Fibroblast of mammary gland (primary cell): ENCODE measurements around the gene POLRMT.

Experiments used
- DNase-seq: peaks from one replicate; pipeline ENCODE4 v3.0.0-alpha.2; 2010; ENCODE audit warnings: low read depth
- H3K4me3 ChIP-seq: 2 replicates; pipeline ENCODE4 v1.5.1; 2011; ENCODE audit warnings: low read depth, mild to moderate bottlenecking, low read length, moderate library complexity; ENCODE audit not compliant: control insufficient read depth
- CTCF ChIP-seq: conservative IDR thresholded peaks from 2 replicates; pipeline ENCODE4 v1.5.1; 2011; ENCODE audit warnings: low read depth, low read length, inconsistent platforms; ENCODE audit not compliant: control insufficient read depth, insufficient read depth

Gene POLRMT

GRCh38 chr19:661427-662196 lies 28.3 kb upstream of the POLRMT start:
- no peak for DNase-seq
- no peak for TF ChIP-seq CTCF
- peak overlapping the region; percentile 75 for H3K4me3 ChIP-seq

- H3K4me3 ChIP-seq, result peak overlapping the region; percentile 75
- DNase-seq, result no peak
- no peak for TF ChIP-seq CTCF
Observed at GRCh38 chr19:660793-661426, 27.6 kb upstream of the POLRMT start.

DNA sequence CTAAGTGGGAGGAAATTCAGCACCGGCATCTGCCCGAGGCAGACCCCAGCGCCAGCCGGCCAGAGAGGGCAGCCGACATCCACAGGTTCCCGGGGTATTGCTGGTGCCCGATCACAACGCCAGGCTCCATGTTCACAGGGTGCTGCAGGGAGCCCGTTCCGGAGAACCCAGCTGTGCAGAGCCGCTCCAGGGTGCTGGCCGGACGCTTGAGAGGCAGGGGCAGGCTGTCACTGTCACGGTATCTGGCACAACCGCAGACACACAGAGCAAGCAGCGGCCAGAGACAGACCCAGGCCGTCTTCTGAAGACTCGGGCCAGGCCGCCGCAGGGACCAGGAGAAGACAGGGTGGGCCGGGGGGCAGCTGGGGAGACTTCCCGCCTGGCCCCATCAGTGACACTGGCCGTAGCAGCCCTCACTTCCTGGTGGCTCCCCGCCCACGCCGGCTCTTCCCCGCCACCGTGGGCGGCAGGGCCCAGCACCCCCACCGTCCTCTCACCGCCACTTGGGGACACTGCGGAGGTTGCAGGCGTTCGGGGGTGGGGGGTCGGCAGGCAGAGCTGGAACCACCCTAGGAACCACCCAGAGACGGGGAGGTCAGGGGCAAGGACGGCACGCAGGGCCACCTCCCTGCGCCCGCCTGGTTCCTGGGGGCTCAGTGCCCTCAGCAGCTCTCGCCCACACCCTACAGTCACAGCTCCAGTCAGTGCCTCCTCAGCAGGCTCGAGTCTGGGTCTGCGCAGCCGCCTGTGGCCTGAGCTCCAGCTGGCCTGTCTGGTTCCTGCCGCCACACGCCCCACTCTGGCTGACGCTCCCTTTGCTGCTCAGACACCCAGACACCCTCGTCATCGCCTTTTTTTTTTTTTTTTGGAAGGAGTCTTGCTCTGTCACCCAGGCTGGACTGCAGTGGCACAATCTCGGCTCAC lies 25.8 kb upstream of the POLRMT start:
- no peak overlapping the region for H3K4me3 ChIP-seq
- peak; percentile 74 for DNase-seq
- no peak for TF ChIP-seq CTCF

DNA sequence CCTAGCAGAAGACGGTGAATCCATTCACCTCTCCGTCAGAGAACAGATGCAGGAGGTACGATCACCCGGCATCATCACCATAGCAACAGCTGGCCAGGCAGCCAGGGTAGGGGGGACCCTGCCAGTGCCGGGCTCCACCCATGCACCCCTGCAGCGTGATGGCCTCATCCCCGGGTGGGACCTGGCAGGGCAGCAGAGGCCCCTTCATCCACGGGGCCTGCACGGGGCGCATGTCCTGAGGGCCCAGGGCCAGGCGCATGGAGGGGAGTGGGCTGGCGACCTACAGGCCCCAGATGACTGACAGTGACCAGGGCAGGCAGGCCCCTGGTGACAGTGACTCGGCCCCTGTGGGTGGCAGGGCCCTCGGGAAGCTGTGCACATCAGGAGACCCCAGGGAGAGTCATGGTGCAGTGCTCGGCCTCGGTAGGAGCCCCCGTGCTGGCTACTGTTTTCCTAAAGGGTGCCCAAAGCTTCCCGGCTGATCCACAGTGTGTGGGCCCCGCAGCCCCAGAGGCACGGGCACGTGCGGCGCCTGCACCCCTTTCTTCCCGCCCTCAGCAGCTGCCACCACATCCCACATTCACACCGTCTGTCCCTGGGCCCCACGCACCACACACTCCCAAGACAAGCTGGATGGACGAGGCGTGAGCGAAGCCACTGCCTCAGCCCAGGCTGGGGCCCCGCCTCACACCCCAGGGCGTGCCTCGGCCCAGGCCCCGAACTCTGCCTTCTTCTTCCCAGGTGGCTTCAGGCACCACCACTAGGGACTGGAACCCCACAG lies 24.9 kb upstream of the POLRMT start:
- no peak for DNase-seq
- no peak overlapping the region for H3K4me3 ChIP-seq
- TF ChIP-seq CTCF, result no peak

GRCh38 chr19:657611-658010 lies 24.3 kb upstream of the POLRMT start:
- no peak overlapping the region for H3K4me3 ChIP-seq
- no peak for TF ChIP-seq CTCF
- DNase-seq, result no peak
